ENCODE results near the gene TMEM259.

- no peak for TF ChIP-seq CTCF (conservative IDR thresholded peaks at IDR 0.05)
- no peak for TF ChIP-seq EZH2 (IDR thresholded peaks at IDR 0.05; ENCODE audit: low read depth)
Measured at GRCh38 chr19:1019980-1020867, 699 bp downstream of the TMEM259 start.
